Vagina (tissue), 2 donors: ENCODE measurements around the gene POU2F3.

Experiments
- POLR2A ChIP-seq, 2 donors: fragments of 450-650 bp; IDR thresholded peaks; one replicate each; pipeline ENCODE4 v1.6.1; 2017; ENCODE audit warnings: antibody characterized with exemption in 2 of 2, mild to moderate bottlenecking in 2 of 2, moderate library complexity in 2 of 2
- TF ChIP-seq, protein P1 (sequence below), 3 experiments: fragments of 450-650 bp in 2 of 3; fragments of 200-600 bp in 1 of 3; sonication (generic) in 1 of 3; IDR thresholded peaks; one replicate each; pipeline ENCODE4 v1.5.1; 2017 to 2019; ENCODE audit warnings: antibody characterized with exemption in 3 of 3, mild to moderate bottlenecking in 2 of 3, moderate library complexity in 2 of 3

DNA sequence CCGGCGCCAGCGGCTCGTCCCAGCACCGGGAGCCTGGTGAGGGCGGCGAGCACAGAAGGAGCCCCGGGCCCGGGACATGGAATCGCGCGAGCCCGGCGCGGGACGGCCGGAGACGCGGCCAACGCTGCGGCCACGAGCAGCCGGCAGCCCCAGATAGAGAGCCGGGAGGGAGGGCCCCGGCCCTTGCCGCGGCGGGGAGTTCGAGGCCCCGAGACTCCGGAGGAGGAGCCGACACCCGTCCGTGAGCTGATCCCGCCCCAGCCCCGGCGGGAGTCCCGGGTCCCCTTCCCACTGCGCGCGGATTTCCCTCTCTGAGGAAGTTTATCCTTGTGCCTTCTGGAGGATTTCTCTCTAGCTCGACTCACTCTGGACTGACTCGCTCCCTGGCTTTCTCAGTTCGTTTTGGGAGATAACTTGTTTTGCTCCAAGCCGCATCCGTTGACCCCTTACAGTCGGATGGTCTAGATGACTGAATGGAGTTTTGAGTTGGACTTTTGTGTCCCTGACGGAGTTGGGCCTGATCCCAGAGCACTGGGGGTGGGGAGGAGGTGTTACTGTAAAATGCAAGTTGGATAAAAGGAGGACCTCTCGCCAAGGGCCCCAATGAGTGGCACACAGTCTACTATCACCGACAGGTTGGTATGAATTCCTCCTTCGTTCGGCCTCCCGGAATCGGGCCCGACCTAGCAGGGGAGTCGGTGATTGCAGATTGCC is 96.9 kb downstream of the POU2F3 start:
- TF ChIP-seq, protein P1, sequence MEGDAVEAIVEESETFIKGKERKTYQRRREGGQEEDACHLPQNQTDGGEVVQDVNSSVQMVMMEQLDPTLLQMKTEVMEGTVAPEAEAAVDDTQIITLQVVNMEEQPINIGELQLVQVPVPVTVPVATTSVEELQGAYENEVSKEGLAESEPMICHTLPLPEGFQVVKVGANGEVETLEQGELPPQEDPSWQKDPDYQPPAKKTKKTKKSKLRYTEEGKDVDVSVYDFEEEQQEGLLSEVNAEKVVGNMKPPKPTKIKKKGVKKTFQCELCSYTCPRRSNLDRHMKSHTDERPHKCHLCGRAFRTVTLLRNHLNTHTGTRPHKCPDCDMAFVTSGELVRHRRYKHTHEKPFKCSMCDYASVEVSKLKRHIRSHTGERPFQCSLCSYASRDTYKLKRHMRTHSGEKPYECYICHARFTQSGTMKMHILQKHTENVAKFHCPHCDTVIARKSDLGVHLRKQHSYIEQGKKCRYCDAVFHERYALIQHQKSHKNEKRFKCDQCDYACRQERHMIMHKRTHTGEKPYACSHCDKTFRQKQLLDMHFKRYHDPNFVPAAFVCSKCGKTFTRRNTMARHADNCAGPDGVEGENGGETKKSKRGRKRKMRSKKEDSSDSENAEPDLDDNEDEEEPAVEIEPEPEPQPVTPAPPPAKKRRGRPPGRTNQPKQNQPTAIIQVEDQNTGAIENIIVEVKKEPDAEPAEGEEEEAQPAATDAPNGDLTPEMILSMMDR (IDR thresholded peaks at IDR 0.05) = no peak
- TF ChIP-seq POLR2A (IDR thresholded peaks at IDR 0.05) = no peak
